Measurements from ENCODE around the gene FRYL.

The FRYL gene

DNA sequence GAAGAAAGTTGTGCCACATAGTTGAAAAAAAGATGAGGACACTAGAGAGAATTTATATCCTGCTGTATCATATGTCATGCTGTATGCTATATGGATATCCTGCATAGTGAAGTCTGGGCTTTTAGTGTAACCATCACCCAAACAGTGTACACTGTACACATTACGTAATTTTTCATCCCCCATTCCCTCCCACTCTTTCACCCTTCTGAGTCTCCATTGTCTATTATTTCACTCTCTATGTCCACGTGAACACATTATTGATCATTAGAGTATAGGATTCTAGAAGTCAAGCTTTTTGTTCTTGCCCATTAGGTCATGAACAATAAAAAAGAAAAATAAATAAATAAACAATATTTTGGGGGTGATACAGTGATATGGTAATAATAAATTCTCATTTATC, 18.0 kb upstream of the FRYL start:
- H3K4me3 ChIP-seq (replicated peaks; ENCODE audit: low read depth, low read length), result no peak overlapping the region
- H3K27me3 ChIP-seq (replicated peaks; ENCODE audit: control insufficient read depth, insufficient read depth, low read length), result no peaks in the 10 kb centered on the region
- no peaks in the 10 kb centered on the region for H3K36me3 ChIP-seq (ENCODE audit: control insufficient read depth, insufficient read depth, low read length)
- TF ChIP-seq CTCF (IDR thresholded peaks at IDR 0.05; ENCODE audit: insufficient read depth, low read length, poor library complexity, severe bottlenecking), result no peak
- DNase-seq (ENCODE audit: extremely low read depth, insufficient read length), result no peak

- Histone ChIP-seq H3K27me3 (replicated peaks; ENCODE audit: control insufficient read depth, insufficient read depth, low read length) (no peaks in the 10 kb centered on the region), H3K4me3 (replicated peaks; ENCODE audit: low read depth, low read length) (no peak overlapping the region), H3K36me3 (ENCODE audit: control insufficient read depth, insufficient read depth, low read length) (no peaks in the 10 kb centered on the region)
- TF ChIP-seq CTCF (IDR thresholded peaks at IDR 0.05; ENCODE audit: insufficient read depth, low read length, poor library complexity, severe bottlenecking), result no peak
- DNase-seq (ENCODE audit: extremely low read depth, insufficient read length), result no peak
Observed at GRCh38 chr4:48796927-48797679, 17.0 kb upstream of the FRYL start.

DNA sequence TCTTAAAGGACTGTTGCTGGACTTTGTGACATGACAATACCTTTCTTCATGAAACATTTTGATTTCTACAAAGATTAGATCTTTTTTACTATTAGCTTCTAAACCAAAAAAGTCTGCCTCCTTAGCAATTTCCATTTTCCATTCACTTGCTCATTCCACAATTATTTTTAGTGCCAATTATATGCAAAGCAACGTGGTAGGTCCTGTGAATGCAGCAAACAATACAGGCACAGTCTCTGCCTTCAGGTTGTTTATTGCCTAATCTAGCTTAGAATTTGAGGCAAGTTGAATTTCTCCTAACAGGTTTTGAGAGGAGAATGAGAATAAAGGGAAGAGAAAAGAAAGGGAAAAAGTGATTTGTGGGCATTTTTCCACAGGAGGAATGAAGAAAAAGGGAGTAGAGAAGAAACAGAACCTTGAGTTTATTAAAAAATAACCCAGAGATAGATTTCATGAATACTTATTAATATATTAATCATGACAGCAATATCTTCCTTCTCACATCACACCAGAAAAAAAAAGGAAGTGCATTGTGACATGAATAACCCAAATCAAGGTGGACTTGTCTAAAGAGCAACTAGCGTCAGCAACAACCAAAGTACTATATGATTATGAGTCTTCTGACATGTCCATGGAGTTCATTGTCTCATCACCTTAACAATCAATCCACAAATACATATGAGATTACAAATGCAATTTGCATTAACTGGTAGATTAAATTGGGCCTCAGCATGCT, 16.3 kb upstream of the FRYL start:
- no peaks in the 10 kb centered on the region for H3K36me3 ChIP-seq (ENCODE audit: control insufficient read depth, insufficient read depth, low read length)
- no peak for TF ChIP-seq CTCF (IDR thresholded peaks at IDR 0.05; ENCODE audit: insufficient read depth, low read length, poor library complexity, severe bottlenecking)
- no peak for DNase-seq (ENCODE audit: extremely low read depth, insufficient read length)
- H3K4me3 ChIP-seq (replicated peaks; ENCODE audit: low read depth, low read length), result no peak overlapping the region
- H3K27me3 ChIP-seq (replicated peaks; ENCODE audit: control insufficient read depth, insufficient read depth, low read length), result no peaks in the 10 kb centered on the region

- no peak overlapping the region for H3K4me3 ChIP-seq (replicated peaks; ENCODE audit: low read depth, low read length)
- TF ChIP-seq CTCF (IDR thresholded peaks at IDR 0.05; ENCODE audit: insufficient read depth, low read length, poor library complexity, severe bottlenecking), result no peak
Observed at GRCh38 chr4:48795108-48795507, 15.0 kb upstream of the FRYL start.

GRCh38 chr4:48792348-48793006, 12.4 kb upstream of the FRYL start:
- TF ChIP-seq CTCF (IDR thresholded peaks at IDR 0.05; ENCODE audit: insufficient read depth, low read length, poor library complexity, severe bottlenecking), result no peak
- Histone ChIP-seq H3K27me3 (replicated peaks; ENCODE audit: control insufficient read depth, insufficient read depth, low read length) (no peaks in the 10 kb centered on the region), H3K4me3 (replicated peaks; ENCODE audit: low read depth, low read length) (no peak overlapping the region), H3K36me3 (ENCODE audit: control insufficient read depth, insufficient read depth, low read length) (no peaks in the 10 kb centered on the region)
- DNase-seq (ENCODE audit: extremely low read depth, insufficient read length), result no peak

More at GRCh38 chr4:48795108-48795507, 15.0 kb upstream of the FRYL start:
- H3K36me3 ChIP-seq (ENCODE audit: control insufficient read depth, insufficient read depth, low read length), result no peaks in the 10 kb centered on the region
- H3K27me3 ChIP-seq (replicated peaks; ENCODE audit: control insufficient read depth, insufficient read depth, low read length), result no peaks in the 10 kb centered on the region
- DNase-seq (ENCODE audit: extremely low read depth, insufficient read length), result no peak

Data from GM06990 (cell line).